ENCODE measurements around the gene CHRD. TPM values are rescaled to one million over a fixed set of nuclear protein-coding genes. Genes with fewer than 3 reads are reported as not detected.
"Not testable (repeated sequence)": the region's sequence is repeated elsewhere in the genome, so short reads cannot be mapped to it uniquely, and the experiment has no call there.

Gene CHRD
- total RNA-seq, 1 donor from 2014 or later = 0.34 TPM

DNA sequence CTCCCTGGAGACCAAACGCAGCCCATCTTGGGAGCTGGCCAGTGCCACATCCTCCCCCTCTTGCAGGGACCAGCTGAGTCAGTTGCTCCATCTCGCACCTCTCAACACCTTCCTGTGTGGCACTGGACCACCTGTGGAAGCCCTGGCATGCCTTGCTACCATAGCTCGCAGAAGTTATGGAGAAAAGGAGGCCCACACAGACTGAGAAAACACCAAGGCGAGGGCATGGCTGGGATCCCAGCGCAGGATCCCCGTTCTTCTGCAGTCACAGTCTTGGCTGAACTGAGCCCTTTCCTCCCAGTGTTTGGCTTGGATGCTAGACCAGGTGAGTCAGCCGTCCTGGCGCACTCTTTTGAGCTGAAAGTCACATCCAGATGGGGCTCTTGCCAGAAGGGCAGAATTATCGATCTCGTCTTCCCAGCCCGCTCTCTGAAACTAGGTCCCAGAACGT is 46.9 kb downstream of the CHRD start:
- peak; percentile 28 for DNase-seq

DNA sequence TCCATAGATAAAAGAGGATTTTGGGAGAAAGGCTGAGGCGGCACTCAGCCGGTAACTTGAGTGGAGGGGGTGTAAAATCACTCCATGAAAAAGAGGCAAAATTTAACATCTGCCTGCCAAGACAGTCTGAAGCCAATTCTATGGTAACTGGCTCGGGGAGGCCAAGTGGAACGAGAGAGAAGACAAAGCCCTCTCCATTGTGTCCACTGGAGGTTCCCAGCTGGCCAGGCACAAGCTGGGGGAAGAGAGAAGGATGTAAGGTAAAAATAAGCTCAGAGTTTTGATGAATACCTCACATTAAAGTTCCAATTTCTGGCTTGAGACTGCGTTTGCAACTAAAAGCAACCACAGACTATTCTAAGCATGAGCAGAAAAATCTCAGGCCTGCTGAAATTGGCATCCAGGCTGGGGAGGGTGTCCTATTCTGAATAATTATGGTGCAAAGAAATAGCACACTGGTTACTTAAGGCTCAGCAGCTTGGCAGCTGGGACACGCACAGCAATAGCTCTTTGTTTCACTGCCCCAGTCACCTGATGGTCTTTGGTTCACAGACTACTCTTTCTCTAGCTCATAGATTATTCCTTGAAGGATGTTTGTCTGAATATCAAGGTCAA is 48.8 kb downstream of the CHRD start:
- DNase-seq = no peak

- DNase-seq = no peak
Observed at GRCh38 chr3:184429786-184430185, 49.9 kb downstream of the CHRD start.

DNA sequence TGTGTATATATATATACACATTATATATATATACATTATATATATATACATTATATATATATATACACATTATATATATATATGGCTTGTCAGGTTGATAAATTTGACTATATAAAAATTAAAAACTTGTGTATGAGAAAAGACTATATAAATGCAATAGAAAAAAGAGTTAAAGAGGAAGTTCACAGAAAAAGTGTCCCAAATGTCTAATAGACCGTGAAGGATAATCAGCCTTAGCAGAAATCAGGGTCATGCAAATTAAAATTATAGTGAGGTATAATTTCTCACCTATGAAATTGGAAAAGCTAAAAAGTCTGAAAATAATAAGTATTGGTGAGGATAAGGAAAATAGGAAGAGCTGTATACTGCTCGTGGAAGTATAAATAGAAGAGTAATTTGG is 51.1 kb downstream of the CHRD start:
- no peak for DNase-seq

GRCh38 chr3:184433178-184433577 is 53.3 kb downstream of the CHRD start:
- not testable (repeated sequence) for DNase-seq

GRCh38 chr3:184439096-184439495 is 59.2 kb downstream of the CHRD start:
- no peak for DNase-seq

Other genes with a start within 250 kb of the CHRD start
- gene EIF2B5, start 244.7 kb upstream of the CHRD start, total RNA-seq = 43.7 and 44.2 TPM in 2 replicates
- gene DVL3, start 224.7 kb upstream of the CHRD start, total RNA-seq = 33.5 and 36.9 TPM in 2 replicates
- 419 and 557 TPM in 2 replicates for gene AP2M1, start 205.2 kb upstream of the CHRD start, total RNA-seq
- gene ABCF3, start 193.9 kb upstream of the CHRD start, total RNA-seq = 44.5 and 58.4 TPM in 2 replicates
- 0.05 and 0.17 TPM in 2 replicates for gene VWA5B2, start 150.5 kb upstream of the CHRD start, total RNA-seq
- gene ALG3, start 131.1 kb upstream of the CHRD start, total RNA-seq = 36.8 and 40.6 TPM in 2 replicates
- gene EEF1AKMT4, start 130.4 kb upstream of the CHRD start, total RNA-seq = 3.0 and 4.8 TPM in 2 replicates
- not detected in 2 replicates for gene CAMK2N2, start 118.5 kb upstream of the CHRD start, total RNA-seq
- gene ECE2, start 104.0 kb upstream of the CHRD start, total RNA-seq = not detected in 2 replicates
- gene PSMD2, start 80.8 kb upstream of the CHRD start, total RNA-seq = 411 and 593 TPM in 2 replicates
- gene EIF4G1, start 65.4 kb upstream of the CHRD start, total RNA-seq = 217 and 574 TPM in 2 replicates
- gene FAM131A, start 42.5 kb upstream of the CHRD start, total RNA-seq = 32.9 and 50.5 TPM in 2 replicates
- gene CLCN2, start 18.4 kb upstream of the CHRD start, total RNA-seq = 3.2 and 5.4 TPM in 2 replicates
- gene POLR2H, start 18.3 kb upstream of the CHRD start, total RNA-seq = 91.2 and 135 TPM in 2 replicates
- not detected in 2 replicates for gene THPO, start 1.8 kb upstream of the CHRD start, total RNA-seq
- under 0.01 and 0.23 TPM in 2 replicates for gene EPHB3, start 181.7 kb downstream of the CHRD start, total RNA-seq